Activated naive CD8-positive, alpha-beta T cell treated with anti-CD3 and anti-CD28 coated beads, Interleukin-2, amount 10 ng/mL, durations not matched to agents 7 days and 5 days (primary cell): ENCODE measurements around the gene MAN1A1. TPM values are rescaled to one million over a fixed set of nuclear protein-coding genes. Genes with fewer than 3 reads are reported as not detected.

Source experiments
- ATAC-seq: fragments of 150-1000 bp; cut with Tn5 transposase; one replicate; pipeline ENCODE4 v1.10.0; 2021; ENCODE audit warnings: low read depth, moderate library complexity
- POLR2A ChIA-PET: fragments of 350-600 bp; sonication (Branson Sonifier 250); formaldehyde crosslinking; loops from one replicate; lab custom pipeline; 2021; ENCODE audit warnings: antibody characterized with exemption; lab: Charles Lee
- DNase-seq: peaks from one replicate; pipeline ENCODE4 v3.0.0; 2021
- H3K27ac Mint-ChIP-seq: one replicate; pipeline ENCODE4 v1.8.0; 2022; ENCODE audit warnings: mild to moderate bottlenecking, mixed read lengths
- H3K27me3 Mint-ChIP-seq: one replicate; pipeline ENCODE4 v1.8.0; 2022; ENCODE audit warnings: mild to moderate bottlenecking, moderate library complexity, mixed read lengths
- H3K36me3 Mint-ChIP-seq: one replicate; pipeline ENCODE4 v1.8.0; 2021; ENCODE audit warnings: mild to moderate bottlenecking, mixed read lengths
- H3K4me1 Mint-ChIP-seq: one replicate; pipeline ENCODE4 v1.8.0; 2021; ENCODE audit warnings: mixed read lengths
- H3K4me3 Mint-ChIP-seq: one replicate; pipeline ENCODE4 v1.8.0; 2022; ENCODE audit warnings: mild to moderate bottlenecking, moderate library complexity, mixed read lengths
- H3K9me3 Mint-ChIP-seq: one replicate; pipeline ENCODE4 v1.8.0; 2021; ENCODE audit warnings: mixed read lengths
- total RNA-seq, 2 experiments: library from RNA; stranded (reverse); gene quantifications; one replicate each; pipeline ENCODE4 v1.2.3, GENCODE V29; 2021

Gene MAN1A1
- total RNA-seq, 2 experiments from 2014 or later = 19.2 to 19.5 TPM

- H3K4me1 Mint-ChIP-seq = peaks cover 26% of the 10 kb centered on the region
- no peaks in the 10 kb centered on the region for H3K9me3 Mint-ChIP-seq
- POLR2A ChIA-PET = no interaction called here
- H3K27ac Mint-ChIP-seq = no peak overlapping the region
- H3K36me3 Mint-ChIP-seq = no peaks in the 10 kb centered on the region
- H3K27me3 Mint-ChIP-seq = peaks cover 2% of the 10 kb centered on the region
- no peak overlapping the region for H3K4me3 Mint-ChIP-seq
- ATAC-seq (no peak), DNase-seq (no peak)
These were observed 209.1 kb downstream of the MAN1A1 start for GRCh38 chr6:119140196-119141140.

DNA sequence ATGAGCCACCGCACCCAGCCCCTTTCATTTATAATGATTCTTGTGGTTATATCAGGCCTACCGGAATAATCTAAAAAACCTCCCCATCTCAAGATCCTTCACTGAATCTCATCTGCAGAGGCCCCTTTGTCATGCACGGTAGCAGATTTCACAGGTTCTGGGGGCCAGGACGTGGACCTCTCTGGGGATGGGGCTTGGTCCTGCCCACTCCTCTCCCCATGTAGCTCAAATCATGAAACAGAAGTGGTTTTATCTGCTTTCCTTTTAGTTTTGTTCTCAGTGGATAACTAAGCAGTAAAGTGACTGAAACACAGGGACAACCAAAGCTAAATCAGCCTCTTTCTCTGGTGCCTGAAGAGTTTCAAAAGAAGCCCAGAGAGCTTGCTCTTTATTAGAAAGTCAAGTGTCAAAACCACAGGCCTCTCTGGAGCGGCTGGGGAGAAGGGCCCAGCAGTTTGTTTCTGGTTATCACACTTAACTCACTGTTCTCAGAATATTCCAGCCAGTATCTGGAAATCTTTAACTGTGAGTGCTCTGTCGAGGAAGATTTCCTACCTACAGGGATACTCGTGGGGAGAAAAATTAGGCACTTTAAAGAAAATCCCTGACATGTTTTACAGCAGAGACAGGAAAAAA is 210.5 kb downstream of the MAN1A1 start:
- POLR2A ChIA-PET = no interaction called here
- Mint-ChIP-seq H3K36me3 (no peaks in the 10 kb centered on the region), H3K4me3 (peak overlapping the region; percentile 35), H3K4me1 (peaks cover 17% of the 10 kb centered on the region), H3K9me3 (no peaks in the 10 kb centered on the region), H3K27ac (peak overlapping the region; percentile 54), H3K27me3 (peaks cover 2% of the 10 kb centered on the region)
- no peak for DNase-seq
- ATAC-seq = peak; percentile 67

- no peak overlapping the region for H3K27ac Mint-ChIP-seq
- DNase-seq = no peak
- H3K4me1 Mint-ChIP-seq = peaks cover 17% of the 10 kb centered on the region
- ATAC-seq = no peak
- no peaks in the 10 kb centered on the region for H3K9me3 Mint-ChIP-seq
- H3K36me3 Mint-ChIP-seq = no peaks in the 10 kb centered on the region
- peaks cover 2% of the 10 kb centered on the region for H3K27me3 Mint-ChIP-seq
- POLR2A ChIA-PET = no interaction called here
- H3K4me3 Mint-ChIP-seq = no peak overlapping the region
These were observed 212.1 kb downstream of the MAN1A1 start for GRCh38 chr6:119137194-119138072.

DNA sequence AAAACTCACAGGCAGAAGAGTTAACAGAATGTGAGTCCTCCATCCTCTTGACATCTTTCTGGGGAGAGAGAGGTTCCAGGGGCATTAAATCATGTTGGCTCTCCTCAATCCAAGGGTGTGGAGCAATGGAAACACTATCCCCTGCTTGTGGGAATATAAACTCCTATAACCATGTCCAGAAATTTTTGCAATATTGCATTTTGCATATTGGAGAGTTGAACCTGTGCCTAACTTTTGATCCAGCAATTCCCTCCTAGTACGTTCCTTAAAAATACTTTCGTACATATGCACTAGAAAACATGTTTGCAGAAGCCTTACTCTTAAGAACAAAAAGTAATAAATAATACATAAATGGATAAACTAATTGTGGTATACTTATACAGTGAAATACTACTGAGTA is 214.8 kb downstream of the MAN1A1 start:
- peaks cover 14% of the 10 kb centered on the region for H3K4me1 Mint-ChIP-seq
- no peak overlapping the region for H3K27ac Mint-ChIP-seq
- DNase-seq (no peak), ATAC-seq (no peak)
- H3K27me3 Mint-ChIP-seq = peaks cover 4% of the 10 kb centered on the region
- H3K9me3 Mint-ChIP-seq = no peaks in the 10 kb centered on the region
- H3K36me3 Mint-ChIP-seq = no peaks in the 10 kb centered on the region
- POLR2A ChIA-PET = no interaction called here
- H3K4me3 Mint-ChIP-seq = no peak overlapping the region

DNA sequence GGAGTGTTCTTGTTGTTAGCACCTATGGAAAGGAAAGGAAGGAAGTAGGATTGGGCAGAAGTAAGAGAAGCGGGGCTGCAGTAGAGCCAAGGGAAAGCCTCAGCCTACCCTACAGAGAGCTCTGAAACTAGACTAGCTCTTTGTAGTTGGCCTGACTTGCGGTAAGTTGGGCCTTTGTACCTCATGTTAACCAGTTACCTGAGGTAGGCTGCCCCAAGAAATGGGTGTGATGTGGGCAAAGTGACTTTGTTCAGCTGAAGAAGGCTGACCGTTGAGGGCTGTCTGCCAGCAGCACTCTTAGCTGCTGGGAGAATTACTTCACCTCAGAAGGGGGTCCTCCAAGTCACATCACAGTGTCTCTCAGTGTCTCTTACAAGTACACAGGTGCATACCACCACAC is 216.2 kb downstream of the MAN1A1 start:
- no peaks in the 10 kb centered on the region for H3K36me3 Mint-ChIP-seq

GRCh38 chr6:119132261-119132981 is 217.1 kb downstream of the MAN1A1 start:
- Mint-ChIP-seq H3K27me3 (peaks cover 13% of the 10 kb centered on the region), H3K9me3 (no peaks in the 10 kb centered on the region), H3K36me3 (no peaks in the 10 kb centered on the region), H3K27ac (no peak overlapping the region), H3K4me1 (peaks cover 10% of the 10 kb centered on the region), H3K4me3 (no peak overlapping the region)
- DNase-seq (no peak), ATAC-seq (no peak)
- POLR2A ChIA-PET = interaction anchor here (0.6 kb wide), 1 partner anchor 323 kb away, joined by 3 read pairs; no protein-coding TSS in a partner anchor

More for the DNA sequence above, 216.2 kb downstream of the MAN1A1 start:
- Mint-ChIP-seq H3K4me3 (no peak overlapping the region), H3K27ac (no peak overlapping the region), H3K27me3 (peaks cover 12% of the 10 kb centered on the region), H3K9me3 (no peaks in the 10 kb centered on the region), H3K4me1 (peaks cover 14% of the 10 kb centered on the region)
- POLR2A ChIA-PET = no interaction called here
- ATAC-seq (no peak), DNase-seq (no peak)

DNA sequence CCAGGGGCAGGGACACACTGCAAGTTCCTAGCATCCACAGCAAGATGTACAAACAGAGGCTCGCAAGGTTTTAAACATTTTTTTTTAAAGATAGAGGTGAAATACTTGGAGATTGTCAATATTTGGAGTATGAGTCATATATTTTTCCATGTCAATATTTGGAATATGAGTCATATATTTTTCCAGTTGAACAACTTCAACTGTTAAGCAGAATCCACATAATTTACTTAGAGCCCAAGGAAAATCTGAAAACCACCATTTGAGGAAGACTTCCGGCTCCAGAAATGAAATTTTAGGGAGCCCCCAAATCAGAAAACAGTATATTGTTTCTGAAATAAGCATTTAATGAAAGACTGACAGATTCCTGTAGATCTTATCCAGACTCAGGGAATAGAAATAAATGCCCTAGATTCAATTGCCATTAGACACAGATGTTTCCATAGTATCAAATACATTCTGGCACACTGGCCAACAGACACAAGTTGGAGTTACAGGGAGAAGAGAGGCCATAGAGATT is 219.5 kb downstream of the MAN1A1 start:
- POLR2A ChIA-PET = interaction anchor here (0.5 kb wide), 1 partner anchor 418 kb away, joined by 3 read pairs; no protein-coding TSS in a partner anchor

GRCh38 chr6:119129148-119129967 is 220.2 kb downstream of the MAN1A1 start:
- no peak overlapping the region for H3K27ac Mint-ChIP-seq
- peaks cover 12% of the 10 kb centered on the region for H3K27me3 Mint-ChIP-seq
- no peak overlapping the region for H3K4me3 Mint-ChIP-seq
- H3K4me1 Mint-ChIP-seq = peaks cover 8% of the 10 kb centered on the region
- DNase-seq (no peak), ATAC-seq (peak; percentile 52)
- H3K9me3 Mint-ChIP-seq = no peaks in the 10 kb centered on the region
- POLR2A ChIA-PET = interaction anchor here (0.5 kb wide), 1 partner anchor 418 kb away, joined by 3 read pairs; no protein-coding TSS in a partner anchor
- no peaks in the 10 kb centered on the region for H3K36me3 Mint-ChIP-seq

More for the DNA sequence above, 219.5 kb downstream of the MAN1A1 start:
- Mint-ChIP-seq H3K36me3 (no peaks in the 10 kb centered on the region), H3K27me3 (peaks cover 12% of the 10 kb centered on the region), H3K4me3 (no peak overlapping the region), H3K9me3 (no peaks in the 10 kb centered on the region), H3K27ac (no peak overlapping the region), H3K4me1 (peaks cover 8% of the 10 kb centered on the region)
- no peak for DNase-seq
- no peak for ATAC-seq

- Mint-ChIP-seq H3K9me3 (no peaks in the 10 kb centered on the region), H3K27ac (no peak overlapping the region), H3K27me3 (peaks cover 12% of the 10 kb centered on the region), H3K4me1 (peaks cover 8% of the 10 kb centered on the region), H3K4me3 (no peak overlapping the region), H3K36me3 (no peaks in the 10 kb centered on the region)
- DNase-seq (no peak), ATAC-seq (no peak)
- POLR2A ChIA-PET = no interaction called here
These were observed 221.2 kb downstream of the MAN1A1 start for GRCh38 chr6:119128252-119128912.

DNA sequence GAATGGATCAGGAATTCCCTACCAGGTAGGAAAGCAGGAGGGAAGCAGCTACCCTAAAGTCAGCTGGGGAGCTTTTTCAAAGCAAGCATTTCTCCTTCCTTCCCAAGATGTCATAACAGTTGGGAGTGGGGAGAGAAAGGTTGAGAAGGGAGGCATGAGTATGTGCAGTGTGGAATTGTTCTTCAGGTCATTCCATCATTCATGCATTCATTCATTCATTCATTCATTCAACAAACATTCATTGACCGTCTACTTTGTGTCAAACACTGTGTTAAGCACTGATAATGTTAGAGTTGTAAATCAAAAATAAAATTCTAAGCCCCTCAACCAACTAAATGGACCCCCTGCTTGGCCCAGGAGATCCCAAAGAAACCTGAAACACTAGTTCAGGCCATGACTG is 221.9 kb downstream of the MAN1A1 start:
- Mint-ChIP-seq H3K9me3 (no peaks in the 10 kb centered on the region), H3K27ac (no peak overlapping the region), H3K4me3 (no peak overlapping the region), H3K36me3 (no peaks in the 10 kb centered on the region), H3K27me3 (peaks cover 12% of the 10 kb centered on the region), H3K4me1 (peaks cover 8% of the 10 kb centered on the region)
- ATAC-seq = no peak
- no peak for DNase-seq
- POLR2A ChIA-PET = no interaction called here
